ENCODE results near the gene QSOX2.

DNA sequence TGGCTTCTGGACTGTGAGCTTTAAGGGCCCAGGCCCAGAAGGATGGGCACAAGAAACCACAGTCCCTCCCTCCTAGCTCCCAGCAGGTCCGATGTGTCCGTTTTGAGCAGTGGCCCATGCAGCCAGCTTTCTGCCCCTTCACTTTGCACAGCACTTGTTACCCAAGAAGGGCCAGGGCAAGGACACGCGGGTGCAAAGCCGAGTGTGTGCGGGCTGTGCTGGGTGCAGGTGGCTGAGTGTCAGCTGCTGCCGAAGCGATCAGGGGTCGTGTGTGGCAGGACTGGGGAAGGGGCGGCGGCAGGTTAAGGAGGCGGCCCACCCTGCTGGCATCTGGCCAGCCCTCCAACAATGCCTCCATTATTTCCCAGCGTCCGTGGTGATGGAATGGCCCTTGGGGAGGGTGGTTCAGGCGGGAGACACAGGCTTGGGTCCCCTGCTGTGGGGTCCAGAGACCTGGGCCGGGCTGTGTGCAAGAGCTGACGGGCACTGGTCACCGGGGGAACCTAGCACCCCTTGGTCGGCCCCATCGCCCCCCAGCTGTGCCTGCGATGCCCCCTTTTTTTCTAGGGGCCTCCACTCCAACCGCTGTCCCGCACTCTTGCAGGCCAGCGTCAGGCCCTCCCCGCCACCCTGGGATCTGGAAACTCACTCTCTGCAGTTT, 41.3 kb downstream of the QSOX2 start:
- TF ChIP-seq, protein P1, sequence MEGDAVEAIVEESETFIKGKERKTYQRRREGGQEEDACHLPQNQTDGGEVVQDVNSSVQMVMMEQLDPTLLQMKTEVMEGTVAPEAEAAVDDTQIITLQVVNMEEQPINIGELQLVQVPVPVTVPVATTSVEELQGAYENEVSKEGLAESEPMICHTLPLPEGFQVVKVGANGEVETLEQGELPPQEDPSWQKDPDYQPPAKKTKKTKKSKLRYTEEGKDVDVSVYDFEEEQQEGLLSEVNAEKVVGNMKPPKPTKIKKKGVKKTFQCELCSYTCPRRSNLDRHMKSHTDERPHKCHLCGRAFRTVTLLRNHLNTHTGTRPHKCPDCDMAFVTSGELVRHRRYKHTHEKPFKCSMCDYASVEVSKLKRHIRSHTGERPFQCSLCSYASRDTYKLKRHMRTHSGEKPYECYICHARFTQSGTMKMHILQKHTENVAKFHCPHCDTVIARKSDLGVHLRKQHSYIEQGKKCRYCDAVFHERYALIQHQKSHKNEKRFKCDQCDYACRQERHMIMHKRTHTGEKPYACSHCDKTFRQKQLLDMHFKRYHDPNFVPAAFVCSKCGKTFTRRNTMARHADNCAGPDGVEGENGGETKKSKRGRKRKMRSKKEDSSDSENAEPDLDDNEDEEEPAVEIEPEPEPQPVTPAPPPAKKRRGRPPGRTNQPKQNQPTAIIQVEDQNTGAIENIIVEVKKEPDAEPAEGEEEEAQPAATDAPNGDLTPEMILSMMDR (conservative IDR thresholded peaks at IDR 0.05; ENCODE audit: low read depth in 2 of 2) = no peak
- no peak for TF ChIP-seq JUNB (IDR thresholded peaks at IDR 0.05; ENCODE audit: unreplicated experiment)
- TF ChIP-seq EZH2 (IDR thresholded peaks at IDR 0.05; ENCODE audit: low read depth, unreplicated experiment) = no peak
- TF ChIP-seq POLR2AphosphoS5 (IDR thresholded peaks at IDR 0.05; ENCODE audit: low read depth) = no peak
- TF ChIP-seq EZH2phosphoT487 (IDR thresholded peaks at IDR 0.05; ENCODE audit: unreplicated experiment) = no peak
- TF ChIP-seq, protein P2, sequence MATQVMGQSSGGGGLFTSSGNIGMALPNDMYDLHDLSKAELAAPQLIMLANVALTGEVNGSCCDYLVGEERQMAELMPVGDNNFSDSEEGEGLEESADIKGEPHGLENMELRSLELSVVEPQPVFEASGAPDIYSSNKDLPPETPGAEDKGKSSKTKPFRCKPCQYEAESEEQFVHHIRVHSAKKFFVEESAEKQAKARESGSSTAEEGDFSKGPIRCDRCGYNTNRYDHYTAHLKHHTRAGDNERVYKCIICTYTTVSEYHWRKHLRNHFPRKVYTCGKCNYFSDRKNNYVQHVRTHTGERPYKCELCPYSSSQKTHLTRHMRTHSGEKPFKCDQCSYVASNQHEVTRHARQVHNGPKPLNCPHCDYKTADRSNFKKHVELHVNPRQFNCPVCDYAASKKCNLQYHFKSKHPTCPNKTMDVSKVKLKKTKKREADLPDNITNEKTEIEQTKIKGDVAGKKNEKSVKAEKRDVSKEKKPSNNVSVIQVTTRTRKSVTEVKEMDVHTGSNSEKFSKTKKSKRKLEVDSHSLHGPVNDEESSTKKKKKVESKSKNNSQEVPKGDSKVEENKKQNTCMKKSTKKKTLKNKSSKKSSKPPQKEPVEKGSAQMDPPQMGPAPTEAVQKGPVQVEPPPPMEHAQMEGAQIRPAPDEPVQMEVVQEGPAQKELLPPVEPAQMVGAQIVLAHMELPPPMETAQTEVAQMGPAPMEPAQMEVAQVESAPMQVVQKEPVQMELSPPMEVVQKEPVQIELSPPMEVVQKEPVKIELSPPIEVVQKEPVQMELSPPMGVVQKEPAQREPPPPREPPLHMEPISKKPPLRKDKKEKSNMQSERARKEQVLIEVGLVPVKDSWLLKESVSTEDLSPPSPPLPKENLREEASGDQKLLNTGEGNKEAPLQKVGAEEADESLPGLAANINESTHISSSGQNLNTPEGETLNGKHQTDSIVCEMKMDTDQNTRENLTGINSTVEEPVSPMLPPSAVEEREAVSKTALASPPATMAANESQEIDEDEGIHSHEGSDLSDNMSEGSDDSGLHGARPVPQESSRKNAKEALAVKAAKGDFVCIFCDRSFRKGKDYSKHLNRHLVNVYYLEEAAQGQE (IDR thresholded peaks at IDR 0.05; ENCODE audit: unreplicated experiment) = no peak
